HuH-7 (cell line): ENCODE results near the gene SYT17.
"Not testable (repeated sequence)": the region's sequence is repeated elsewhere in the genome, so short reads cannot be mapped to it uniquely, and the experiment has no call there.

Experiments used
- DNase-seq: peaks from one replicate; pipeline ENCODE4 v3.0.0; 2011; ENCODE audit warnings: low spot score

SYT17 gene

DNA sequence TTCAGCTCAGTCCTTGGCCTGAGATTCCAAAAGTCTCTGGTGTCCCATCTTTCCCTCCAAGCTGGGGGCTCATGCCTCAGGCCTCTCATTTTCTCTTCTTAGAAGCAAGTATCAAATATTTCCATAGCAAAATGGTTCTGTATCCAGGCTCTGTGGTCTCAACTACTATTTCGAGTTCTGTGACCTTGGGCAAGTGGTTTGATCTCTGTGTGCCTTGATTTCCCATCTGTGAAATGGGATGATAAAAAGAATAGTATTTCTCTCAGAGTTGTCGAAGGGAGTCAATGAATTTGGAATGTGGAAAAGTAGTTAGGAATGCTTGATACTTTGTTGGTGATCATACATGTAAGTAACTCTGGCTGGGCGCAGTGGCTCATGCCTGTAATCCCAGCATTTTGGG lies 6.4 kb downstream of the SYT17 start:
- DNase-seq = no peak

- no peak for DNase-seq
Measured at GRCh38 chr16:19175492-19176262, 7.6 kb downstream of the SYT17 start.

DNA sequence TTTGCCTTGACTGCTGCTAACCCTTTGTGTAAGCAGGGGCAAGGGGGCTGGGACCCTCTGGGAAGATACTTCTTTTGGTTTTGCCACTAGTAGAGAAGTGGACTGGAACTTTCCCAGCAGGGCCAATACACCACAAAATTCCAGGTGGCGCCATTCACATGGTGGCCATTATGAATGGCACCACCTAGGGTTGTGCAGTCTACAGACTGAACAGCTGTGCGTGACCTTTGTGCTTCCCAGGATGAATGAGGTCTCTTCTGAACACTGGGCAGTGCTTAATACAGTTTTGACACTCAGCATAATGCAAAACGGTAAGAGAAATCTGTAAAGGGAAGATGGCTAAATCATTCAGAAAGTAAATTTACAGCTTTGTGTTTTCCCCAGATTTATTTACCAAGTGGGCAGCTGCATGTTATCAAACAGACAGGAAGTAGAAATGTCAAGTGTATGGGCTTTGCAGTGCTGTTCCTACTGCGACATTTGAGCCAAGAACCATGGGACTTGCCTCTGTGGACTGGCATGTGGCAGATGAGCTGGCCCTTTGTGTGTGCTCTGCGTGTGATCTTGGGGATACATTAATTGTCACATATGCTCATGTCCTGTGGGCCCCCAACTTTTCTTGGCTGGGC lies 9.2 kb downstream of the SYT17 start:
- DNase-seq = no peak

GRCh38 chr16:19179546-19180490 lies 11.8 kb downstream of the SYT17 start:
- peak; percentile 78 for DNase-seq

DNA sequence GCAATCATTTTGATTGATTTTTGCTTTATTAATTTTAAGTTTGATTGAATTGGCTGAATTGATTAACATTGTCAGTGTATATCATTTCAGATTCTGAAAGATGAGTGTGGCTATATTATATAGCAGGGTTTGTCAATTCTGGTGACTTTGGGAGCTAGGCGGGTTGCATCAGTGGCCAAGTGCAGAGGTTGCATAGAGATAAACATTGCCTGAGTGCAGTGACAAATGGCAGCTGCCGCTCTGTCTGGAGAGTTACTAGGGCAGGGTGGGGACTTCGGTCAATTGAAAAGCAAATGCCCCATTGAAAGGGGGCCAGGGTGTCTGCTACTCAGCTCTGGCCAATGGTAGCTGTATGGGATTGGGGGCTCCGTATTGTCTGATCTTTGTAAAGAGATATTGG lies 12.7 kb downstream of the SYT17 start:
- no peak for DNase-seq

GRCh38 chr16:19182481-19182880 lies 14.4 kb downstream of the SYT17 start:
- no peak for DNase-seq

DNA sequence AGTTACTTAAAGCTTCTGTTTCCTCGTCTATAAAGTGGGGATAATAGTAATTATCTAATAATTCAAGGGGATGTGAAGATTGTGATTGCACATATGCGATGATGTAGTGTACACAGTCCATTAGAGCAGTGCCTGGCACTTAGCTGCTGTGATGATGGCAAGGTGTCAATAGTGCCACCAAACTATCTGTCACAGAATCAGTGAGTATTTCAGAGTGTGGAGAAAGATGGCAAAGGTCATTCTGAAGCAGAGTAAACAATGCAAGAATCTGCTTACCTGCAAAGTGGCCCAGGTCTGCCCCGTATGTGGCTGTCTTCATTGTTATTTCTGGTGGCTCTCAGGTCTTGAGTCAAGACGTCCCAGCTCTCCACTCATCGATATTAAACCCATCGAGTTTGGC lies 15.1 kb downstream of the SYT17 start:
- no peak for DNase-seq

GRCh38 chr16:19184823-19185509 lies 16.9 kb downstream of the SYT17 start:
- DNase-seq = no peak

- no peak for DNase-seq
Measured at GRCh38 chr16:19185510-19185851, 17.4 kb downstream of the SYT17 start.

DNA sequence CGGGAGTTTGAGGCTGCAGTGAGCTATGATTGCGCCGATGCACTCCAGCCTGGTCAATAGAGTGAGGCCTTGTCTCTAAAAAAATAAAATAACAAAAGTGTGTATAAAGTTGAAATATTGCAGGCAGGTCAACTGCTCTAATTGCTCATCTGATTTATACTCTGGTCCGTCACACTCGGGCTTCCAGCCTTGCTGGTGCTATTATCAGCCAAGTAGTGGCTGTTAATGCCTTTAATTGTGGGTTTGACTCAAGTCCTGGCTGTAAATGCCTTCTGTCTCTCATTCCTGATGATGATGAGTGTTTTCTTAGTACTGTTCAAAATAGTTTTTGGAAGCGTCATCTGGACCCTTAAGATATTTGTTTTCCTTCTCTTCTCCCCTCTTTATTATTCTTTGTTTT lies 18.4 kb downstream of the SYT17 start:
- DNase-seq = no peak

GRCh38 chr16:19187961-19188360 lies 19.9 kb downstream of the SYT17 start:
- DNase-seq = not testable (repeated sequence)

DNA sequence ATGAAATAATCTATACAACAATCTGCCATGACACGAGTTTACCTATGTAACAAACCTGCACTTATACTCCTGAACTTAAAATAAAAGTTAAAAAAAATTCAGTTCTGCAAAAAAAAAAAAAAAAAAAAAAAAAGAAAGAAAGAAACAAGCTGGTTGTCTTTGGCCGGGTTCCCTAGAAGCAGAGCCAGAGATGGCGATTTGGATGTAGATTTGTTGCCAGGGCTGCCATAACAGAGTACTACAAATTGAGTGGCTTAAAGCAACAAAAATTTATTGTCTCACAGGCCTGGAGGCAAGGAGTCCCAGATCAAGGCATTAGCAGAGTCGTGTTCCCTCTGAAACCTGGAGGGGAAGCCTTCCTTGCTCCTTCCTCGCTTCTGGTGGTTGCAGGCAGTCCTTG lies 20.4 kb downstream of the SYT17 start:
- DNase-seq = no peak

DNA sequence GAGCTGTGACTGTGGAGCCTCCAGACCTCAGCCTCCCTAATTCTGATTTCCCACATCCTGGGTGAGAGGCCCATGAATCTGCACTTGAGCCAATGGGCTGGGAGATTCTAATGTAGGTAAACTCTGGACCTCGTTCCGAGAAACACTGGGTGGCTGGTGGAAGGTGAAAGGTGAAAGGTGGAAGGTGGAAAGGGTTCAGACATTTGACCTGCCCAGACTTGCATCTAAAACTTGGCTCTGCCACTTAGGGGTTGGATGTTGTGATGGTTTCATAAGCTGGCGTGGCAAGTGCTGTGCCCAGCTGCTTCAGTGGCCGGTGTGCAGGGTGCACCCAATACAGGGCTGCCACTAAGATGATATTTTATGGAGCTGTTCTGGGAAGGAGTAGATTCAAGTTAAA lies 24.8 kb downstream of the SYT17 start:
- DNase-seq = no peak

GRCh38 chr16:19196871-19197270 lies 28.8 kb downstream of the SYT17 start:
- no peak for DNase-seq

DNA sequence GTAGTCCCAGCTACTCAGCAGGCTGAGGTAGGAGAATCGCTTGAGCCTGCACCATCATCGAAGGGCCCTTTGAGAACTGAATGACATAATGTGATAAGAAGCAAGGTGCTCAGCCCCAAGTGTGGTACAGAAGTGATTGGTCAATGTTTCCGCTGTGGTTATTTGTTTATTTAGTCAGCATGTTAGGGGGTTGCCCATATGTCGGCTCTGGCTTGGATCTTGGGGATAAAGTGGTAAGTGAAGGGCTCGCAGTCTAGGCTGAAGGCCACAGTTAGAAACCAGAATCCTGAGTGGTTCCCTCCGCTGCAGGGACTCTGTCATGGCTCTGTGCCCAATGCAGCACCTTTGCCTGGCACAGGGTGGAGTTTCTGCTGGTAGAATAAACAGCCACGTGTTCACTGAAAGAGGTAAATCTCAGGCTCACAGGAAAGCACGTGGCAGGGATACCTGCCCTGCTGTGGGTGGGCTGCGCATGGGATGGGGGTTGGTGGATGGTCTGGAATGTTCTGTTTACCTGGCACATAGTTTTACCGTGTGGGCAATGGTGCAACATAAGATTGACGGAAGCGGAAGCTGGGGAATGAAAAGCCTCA lies 35.4 kb downstream of the SYT17 start:
- DNase-seq = no peak

DNA sequence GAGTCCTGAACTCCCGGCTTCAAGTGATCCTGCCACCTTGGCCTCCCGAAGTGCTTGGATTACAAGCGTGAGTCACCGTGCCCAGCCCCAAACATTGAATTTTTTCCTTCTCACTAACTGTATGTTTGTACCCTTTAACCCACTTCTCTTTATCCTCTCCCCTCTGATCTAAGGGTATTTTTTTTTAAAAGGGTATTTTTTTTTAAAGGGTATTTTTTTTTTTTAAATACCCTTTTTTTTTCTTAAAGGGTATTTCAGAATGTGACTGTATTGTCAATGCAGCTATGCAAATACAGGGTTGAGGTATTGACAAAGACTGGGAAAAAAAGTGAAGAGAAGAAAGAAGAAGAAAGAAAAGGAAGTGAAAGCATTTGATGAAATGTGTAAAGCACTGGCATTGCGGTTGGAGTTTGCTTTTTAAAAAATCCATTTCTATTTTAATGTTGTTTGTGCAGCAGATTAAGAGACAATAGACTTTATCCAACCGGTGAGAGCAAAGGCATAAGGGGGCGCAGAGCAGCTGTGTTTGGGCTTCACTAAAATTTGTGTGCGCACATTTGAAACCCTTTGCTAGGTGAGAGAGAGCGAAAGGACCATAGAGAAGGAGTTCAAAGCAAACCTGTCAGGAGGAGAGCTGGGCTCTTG lies 42.4 kb downstream of the SYT17 start:
- no peak for DNase-seq

DNA sequence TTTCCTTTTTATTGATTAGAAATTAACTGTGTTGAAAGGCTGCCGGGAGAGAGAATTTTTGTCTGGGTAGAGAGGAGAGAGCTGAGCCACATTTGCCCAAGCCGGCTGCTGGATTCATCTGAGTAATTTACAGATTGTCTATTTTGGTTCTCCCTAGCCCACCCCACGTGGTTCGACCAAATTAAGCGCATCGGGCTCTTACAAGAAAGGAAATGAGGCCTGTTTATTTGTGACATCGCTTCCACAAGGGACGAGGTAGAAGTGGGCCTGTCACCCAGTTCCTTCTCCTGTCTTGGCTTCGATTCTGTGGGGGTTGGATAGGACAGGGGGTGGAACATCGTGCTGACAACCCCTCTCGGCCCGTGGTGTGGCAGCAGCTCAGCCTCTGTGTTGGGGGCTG lies 42.9 kb downstream of the SYT17 start:
- DNase-seq = no peak

DNA sequence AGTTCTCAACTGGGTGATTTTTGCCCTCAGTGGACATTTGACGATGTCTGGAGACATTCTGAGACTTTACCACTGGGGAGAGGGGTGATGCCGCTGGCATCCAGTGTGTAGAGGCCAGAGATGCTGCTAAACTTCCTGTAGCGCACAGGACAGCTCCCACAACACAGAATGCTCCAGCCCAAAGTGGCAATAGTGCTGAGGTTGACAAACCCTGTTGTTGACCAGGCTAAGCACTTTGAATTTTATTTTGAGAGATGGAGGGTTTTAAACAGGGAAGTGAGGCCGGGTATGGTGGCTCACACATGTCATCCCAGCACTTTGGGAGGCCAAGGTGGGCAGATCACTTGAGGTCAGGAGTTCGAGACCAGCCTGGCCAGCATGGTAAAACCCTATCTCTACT lies 44.0 kb downstream of the SYT17 start:
- no peak for DNase-seq

GRCh38 chr16:19213885-19214284 lies 45.8 kb downstream of the SYT17 start:
- peak; percentile 18 for DNase-seq

DNA sequence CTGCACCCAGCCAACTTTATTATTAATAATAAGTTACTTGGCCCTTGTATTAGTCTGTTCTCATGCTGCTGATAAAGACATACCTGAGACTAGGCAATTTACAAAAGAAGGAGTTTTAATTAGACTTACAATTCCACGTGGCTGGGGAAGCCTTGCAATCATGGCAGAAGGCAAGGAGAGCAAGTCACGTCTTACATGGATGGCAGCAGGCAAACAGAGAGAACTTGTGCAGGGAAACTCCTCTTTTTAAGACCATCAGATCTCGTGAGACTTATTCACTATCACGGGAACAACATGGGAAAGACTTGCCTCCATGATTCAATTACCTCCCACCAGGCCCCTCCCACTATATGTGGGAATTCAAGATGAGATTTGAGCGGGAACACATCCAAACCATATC lies 47.7 kb downstream of the SYT17 start:
- no peak for DNase-seq

DNA sequence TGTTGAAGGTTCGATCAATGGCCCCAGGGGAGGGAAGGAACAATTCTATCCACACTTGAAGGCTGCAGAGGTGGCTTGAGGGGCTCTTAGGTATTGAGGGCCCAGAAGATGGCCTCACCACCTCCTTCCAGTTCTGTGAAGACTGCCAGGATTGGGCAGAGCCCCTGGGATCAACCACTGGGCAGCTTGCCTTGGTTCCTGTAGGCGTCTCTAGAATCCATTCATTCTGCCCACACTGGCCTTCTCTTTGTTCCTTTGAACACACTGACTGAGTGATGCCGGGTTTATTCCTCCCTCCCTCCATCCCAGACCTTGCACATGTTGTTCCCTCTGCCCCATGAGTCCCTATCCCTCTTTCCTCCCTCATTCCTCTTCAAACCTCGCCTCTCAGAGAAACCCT lies 50.5 kb downstream of the SYT17 start:
- DNase-seq = no peak
